Astrocyte of the spinal cord (primary cell): ENCODE data around the gene PSMD5.

ENCODE experiments used
- DNase-seq: peaks from one replicate; pipeline ENCODE4 v3.0.0; 2011; ENCODE audit warnings: low read depth, low spot score
- H3K4me3 ChIP-seq: 2 replicates; pipeline ENCODE4 v1.5.1; 2011; ENCODE audit warnings: low read depth, mild to moderate bottlenecking, low read length, moderate library complexity
- CTCF ChIP-seq: IDR thresholded peaks from 2 replicates; pipeline ENCODE4 v1.5.1; 2012; ENCODE audit warnings: low read depth, mild to moderate bottlenecking, low read length, inconsistent platforms
- in situ Hi-C: cut with HindIII; loops from 2 replicates; pipeline ENCODE4 v1.10.0; 2017; ENCODE audit warnings: low sequenced_read_pairs

PSMD5 gene

GRCh38 chr9:120857481-120857880 lies 14.8 kb upstream of the PSMD5 start:
- no peak for DNase-seq
- in situ Hi-C loops = no loop called here
- H3K4me3 ChIP-seq = no peak overlapping the region
- no peak for TF ChIP-seq CTCF

- no peak for TF ChIP-seq CTCF
- in situ Hi-C loops = no loop called here
- DNase-seq = no peak
- H3K4me3 ChIP-seq = no peak overlapping the region
Observed at GRCh38 chr9:120856700-120857099, 14.0 kb upstream of the PSMD5 start.

- no peak overlapping the region for H3K4me3 ChIP-seq
- no peak for TF ChIP-seq CTCF
Observed at GRCh38 chr9:120855827-120856670, 13.3 kb upstream of the PSMD5 start.

GRCh38 chr9:120854596-120855327 lies 12.0 kb upstream of the PSMD5 start:
- no peak for TF ChIP-seq CTCF
- in situ Hi-C loops = no loop called here
- H3K4me3 ChIP-seq = no peak overlapping the region
- DNase-seq = no peak

More at GRCh38 chr9:120855827-120856670, 13.3 kb upstream of the PSMD5 start:
- DNase-seq = no peak
- in situ Hi-C loops = no loop called here

- in situ Hi-C loops = no loop called here
- DNase-seq = no peak
- no peak overlapping the region for H3K4me3 ChIP-seq
- TF ChIP-seq CTCF = no peak
Observed at GRCh38 chr9:120853198-120853597, 10.5 kb upstream of the PSMD5 start.

- in situ Hi-C loops = no loop called here
- peak; percentile 40 for DNase-seq
- H3K4me3 ChIP-seq = no peak overlapping the region
- TF ChIP-seq CTCF = no peak
Observed at GRCh38 chr9:120852240-120853010, 9.7 kb upstream of the PSMD5 start.
